ENCODE measurements around the gene SLC43A3. TPM values are rescaled to one million over a fixed set of nuclear protein-coding genes. Genes with fewer than 3 reads are reported as not detected.

SLC43A3 gene
- total RNA-seq, 3 donors from 2014 or later: 104 to 130 (median 105) TPM

- DNase-seq (ENCODE audit: low spot score in 2 of 2): no peak
- Histone ChIP-seq H3K27me3 (no peaks in the 10 kb centered on the region), H3K9me3 (no peaks in the 10 kb centered on the region), H3K4me1 (no peaks in the 10 kb centered on the region), H3K36me3 (no peaks in the 10 kb centered on the region), H3K4me3 (no peak overlapping the region), H3K27ac (no peak overlapping the region)
- TF ChIP-seq POLR2AphosphoS5 (IDR thresholded peaks at IDR 0.05): no peak
- no peak for TF ChIP-seq POLR2A (IDR thresholded peaks at IDR 0.05)
- TF ChIP-seq CTCF (IDR thresholded peaks at IDR 0.05): no peak
- intact Hi-C loops (cut with DNase I; ENCODE audit: low total_unique reads): no loop called here
Measured at GRCh38 chr11:57402188-57403002, 24.5 kb downstream of the SLC43A3 start.

- Histone ChIP-seq H3K27ac (no peak overlapping the region), H3K4me3 (no peak overlapping the region), H3K27me3 (no peaks in the 10 kb centered on the region), H3K4me1 (no peaks in the 10 kb centered on the region), H3K36me3 (no peaks in the 10 kb centered on the region), H3K9me3 (no peaks in the 10 kb centered on the region)
- intact Hi-C loops (cut with DNase I; ENCODE audit: low total_unique reads): loop anchor here (10.0 kb wide), 1 partner anchor 1735 kb away; the partner anchor contains the start of gene OR4C6
- DNase-seq (ENCODE audit: low spot score in 2 of 2): no peak
- no peak for TF ChIP-seq CTCF (IDR thresholded peaks at IDR 0.05)
- TF ChIP-seq POLR2AphosphoS5 (IDR thresholded peaks at IDR 0.05): no peak
- no peak for TF ChIP-seq POLR2A (IDR thresholded peaks at IDR 0.05)
Measured at GRCh38 chr11:57399972-57400578, 26.8 kb downstream of the SLC43A3 start.

- Histone ChIP-seq H3K36me3 (no peaks in the 10 kb centered on the region), H3K4me3 (no peak overlapping the region), H3K9me3 (no peaks in the 10 kb centered on the region), H3K27ac (no peak overlapping the region), H3K4me1 (no peaks in the 10 kb centered on the region), H3K27me3 (no peaks in the 10 kb centered on the region)
- intact Hi-C loops (cut with DNase I; ENCODE audit: low total_unique reads): loop anchor here (10.0 kb wide), 1 partner anchor 1734 kb away; the partner anchor contains the start of gene OR4C6
- TF ChIP-seq POLR2AphosphoS5 (IDR thresholded peaks at IDR 0.05) (no peak), POLR2A (IDR thresholded peaks at IDR 0.05) (no peak), CTCF (IDR thresholded peaks at IDR 0.05) (no peak)
- no peak for DNase-seq (ENCODE audit: low spot score in 2 of 2)
Measured at GRCh38 chr11:57399221-57399620, 27.7 kb downstream of the SLC43A3 start.

- H3K27ac ChIP-seq: no peak overlapping the region
- TF ChIP-seq CTCF (IDR thresholded peaks at IDR 0.05) (no peak), POLR2AphosphoS5 (IDR thresholded peaks at IDR 0.05) (no peak), POLR2A (IDR thresholded peaks at IDR 0.05) (no peak)
- no peaks in the 10 kb centered on the region for H3K4me1 ChIP-seq
- intact Hi-C loops (cut with DNase I; ENCODE audit: low total_unique reads): loop anchor here (10.0 kb wide), 1 partner anchor 1733 kb away; the partner anchor contains the start of gene OR4C6
- no peak for DNase-seq (ENCODE audit: low spot score in 2 of 2)
- no peaks in the 10 kb centered on the region for H3K9me3 ChIP-seq
- H3K4me3 ChIP-seq: no peak overlapping the region
- no peaks in the 10 kb centered on the region for H3K36me3 ChIP-seq
- H3K27me3 ChIP-seq: no peaks in the 10 kb centered on the region
Measured at GRCh38 chr11:57397394-57397990, 29.4 kb downstream of the SLC43A3 start.
